Renal pelvis (tissue), 4 donors: ENCODE measurements around the gene CAPN9. TPM values are rescaled to one million over a fixed set of nuclear protein-coding genes. Genes with fewer than 3 reads are reported as not detected.

ENCODE experiments used
- DNase-seq: peaks from one replicate; pipeline ENCODE4 v3.0.0-alpha.2; 2013
- polyA plus RNA-seq, 3 donors: library from polyadenylated mRNA; unstranded; fragments of 120-200 nt; gene quantifications; one replicate each; pipeline ENCODE4 v1.2.1, GENCODE V29; 2013; ENCODE audit not compliant: insufficient read length in 3 of 3

Gene CAPN9
- polyA plus RNA-seq, 3 donors = 1.0 to 1.9 (median 1.1) TPM

DNA sequence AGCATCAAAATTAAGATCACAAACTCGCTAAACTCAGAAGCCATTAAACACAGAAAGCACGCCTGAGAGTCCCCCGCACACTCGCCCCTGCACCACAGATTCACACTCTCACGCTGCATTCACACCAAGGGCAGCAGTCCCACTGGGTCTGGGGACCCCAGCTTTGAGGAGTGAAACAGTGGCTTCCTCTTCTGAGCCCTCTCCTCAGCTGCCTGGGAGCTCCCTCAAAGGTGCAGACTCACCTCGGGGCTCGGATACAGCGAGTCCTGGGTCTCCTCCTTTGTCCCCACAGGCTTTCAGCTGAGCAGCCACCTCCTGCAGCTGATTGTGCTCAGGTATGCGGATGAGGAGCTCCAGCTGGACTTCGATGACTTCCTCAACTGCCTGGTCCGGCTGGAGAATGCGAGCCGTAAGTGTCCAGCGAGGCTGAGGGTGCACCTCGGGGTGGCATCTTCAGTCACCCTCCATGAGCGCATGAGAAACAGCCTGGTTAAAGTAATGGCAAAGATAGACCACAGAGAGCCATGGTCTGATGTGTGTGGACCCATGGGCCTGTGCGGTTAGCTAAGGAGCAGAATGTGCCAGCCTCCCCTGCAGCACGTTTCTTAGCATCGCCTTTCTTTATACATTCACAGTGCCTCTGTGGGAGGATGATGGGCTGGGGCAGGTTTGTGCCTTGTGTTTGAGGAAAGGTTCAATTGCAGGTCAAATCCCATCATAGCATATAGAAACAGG lies 47.9 kb downstream of the CAPN9 start:
- no peak for DNase-seq

DNA sequence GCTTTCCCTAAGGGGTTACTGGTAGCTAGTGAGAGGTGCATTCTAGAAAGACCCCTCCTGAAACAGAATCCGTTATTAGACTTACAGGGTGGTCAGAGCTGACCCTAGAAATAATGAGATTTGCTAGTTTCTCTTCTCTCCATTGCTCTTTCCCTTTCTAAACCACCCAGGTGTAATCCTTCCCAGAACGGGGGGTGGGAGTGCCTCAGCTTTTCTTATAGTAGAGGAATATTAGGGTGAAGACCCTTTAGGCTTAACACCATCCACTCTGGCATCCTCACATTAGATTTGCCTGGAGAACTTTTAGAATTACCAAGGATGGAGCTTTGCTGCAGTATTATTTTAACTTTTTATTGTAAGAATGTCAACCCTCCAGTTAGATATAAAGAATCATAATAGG lies 49.4 kb downstream of the CAPN9 start:
- DNase-seq = no peak

DNA sequence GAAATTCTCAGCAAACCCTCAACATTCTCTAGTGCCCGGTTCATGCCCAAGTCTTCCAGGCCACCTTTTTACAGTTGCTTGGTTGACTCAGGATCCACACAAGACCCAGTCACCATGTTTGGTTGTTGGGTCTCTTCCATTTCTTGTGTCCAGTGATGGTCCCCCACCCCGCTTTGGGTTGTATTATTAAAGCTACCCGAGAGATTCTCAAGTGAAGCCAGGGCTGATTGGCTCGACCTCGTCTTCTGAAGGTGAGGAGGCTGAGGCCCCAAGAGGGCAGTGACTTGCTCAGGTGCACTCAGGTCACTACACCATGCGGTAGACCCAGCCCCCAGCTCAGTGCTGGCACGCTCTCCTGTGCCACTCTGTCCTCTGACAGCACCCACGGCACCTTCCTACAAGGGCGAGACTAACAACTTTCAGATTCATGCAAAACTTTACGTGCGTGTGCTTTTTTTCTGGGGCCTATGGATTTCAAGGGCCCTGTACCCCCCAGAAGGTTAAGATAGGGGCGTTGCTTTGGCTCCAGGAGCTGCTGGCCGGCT lies 50.3 kb downstream of the CAPN9 start:
- no peak for DNase-seq

DNA sequence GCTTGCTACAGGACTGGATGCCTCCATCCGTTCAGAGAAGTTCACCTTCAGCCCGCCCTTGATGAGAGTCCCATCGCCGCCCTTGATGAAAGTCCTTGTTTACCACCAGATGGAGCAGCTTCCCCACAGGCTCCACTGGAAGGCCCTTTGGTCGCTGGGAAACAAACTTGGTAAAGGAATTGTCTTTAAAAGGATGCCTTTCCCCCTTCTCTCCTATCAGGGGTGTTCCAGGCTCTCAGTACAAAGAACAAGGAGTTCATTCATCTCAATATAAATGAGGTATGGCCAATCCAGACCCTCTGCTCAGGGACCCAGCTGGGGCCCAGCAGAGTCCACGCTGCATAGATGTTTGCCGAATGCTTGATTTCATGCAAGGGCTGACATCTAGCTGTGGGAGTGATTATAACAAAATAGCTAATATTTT lies 50.8 kb downstream of the CAPN9 start:
- peak; percentile 60 for DNase-seq

DNA sequence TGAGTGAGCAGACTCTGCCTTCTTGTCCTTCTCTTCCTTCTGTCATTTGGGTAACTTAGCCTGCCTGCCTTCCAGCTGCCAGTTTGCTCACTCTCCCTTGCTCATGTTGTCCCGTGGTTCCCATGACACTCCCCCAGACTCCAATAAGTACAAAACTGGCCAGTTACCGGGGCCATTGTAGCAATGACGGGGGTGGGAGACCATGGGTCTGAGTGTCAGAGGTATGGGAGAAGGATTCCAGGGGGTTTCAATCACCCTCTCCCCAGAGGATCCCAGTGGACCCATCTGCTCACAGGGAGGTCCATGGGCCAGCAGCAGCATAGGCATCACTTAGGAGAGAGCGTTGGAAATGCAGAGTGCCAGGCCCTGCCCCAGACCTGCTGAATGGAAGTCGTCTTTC lies 51.3 kb downstream of the CAPN9 start:
- DNase-seq = no peak

DNA sequence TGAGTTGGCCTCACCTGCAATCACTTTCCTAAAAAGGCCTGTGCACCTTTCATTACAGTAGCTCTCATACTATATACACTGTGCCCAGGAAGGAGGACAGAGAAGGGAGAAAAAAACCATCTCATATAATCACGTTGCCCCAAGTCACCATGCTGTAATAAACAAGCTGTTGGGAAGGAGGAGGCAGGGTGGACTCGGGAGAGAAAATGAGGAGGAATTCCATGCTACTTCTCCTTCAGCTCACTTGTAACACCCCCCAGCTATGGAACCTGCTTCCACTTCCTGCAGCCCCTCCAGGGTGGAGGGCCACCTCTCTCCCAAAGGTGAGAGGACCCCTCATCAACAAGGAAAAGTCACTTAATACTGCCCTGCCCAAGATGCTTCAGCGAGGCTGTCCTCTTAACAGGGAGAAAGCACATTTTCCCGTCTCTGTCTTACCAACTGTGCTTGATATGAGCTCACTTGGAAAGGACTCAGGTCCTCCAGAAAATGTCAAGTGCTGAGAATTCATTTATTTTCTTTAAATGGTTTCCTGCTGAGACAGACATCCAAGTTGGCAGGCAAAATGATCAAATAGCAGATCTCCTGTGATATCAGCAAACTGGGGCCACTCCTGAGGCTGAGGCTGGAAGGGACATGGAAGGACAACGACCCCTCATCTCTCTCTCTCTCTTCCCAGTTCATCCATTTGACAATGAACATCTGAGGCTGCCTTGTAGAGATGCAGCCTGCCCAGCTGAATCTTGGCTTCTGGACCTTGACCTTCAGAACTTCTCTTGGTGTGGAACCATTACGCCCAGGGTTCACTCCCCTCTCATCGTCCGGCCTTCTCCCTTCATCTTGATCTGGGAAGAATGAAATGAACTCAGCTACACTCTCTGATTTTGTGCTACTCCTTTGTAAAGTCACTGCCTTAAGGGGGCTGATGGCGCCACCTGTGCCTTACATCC lies 54.0 kb downstream of the CAPN9 start:
- no peak for DNase-seq

DNA sequence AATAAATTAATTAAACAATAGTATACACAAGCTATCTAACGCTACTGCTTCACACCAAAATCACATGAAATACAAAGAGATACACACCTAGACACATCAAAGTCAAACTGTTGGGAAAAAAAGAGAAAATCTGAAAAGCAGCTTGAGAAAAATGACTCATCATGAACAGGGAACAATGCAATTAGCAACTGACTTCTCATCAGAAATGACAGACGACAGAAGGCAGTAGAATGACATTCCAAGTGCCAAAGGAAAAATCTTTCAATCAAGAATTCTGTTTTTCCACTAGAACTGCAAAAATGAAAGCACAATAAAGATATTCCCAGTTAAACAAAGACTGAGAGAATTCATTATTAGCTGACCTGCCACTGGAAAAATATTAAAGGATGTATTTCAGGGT lies 57.2 kb downstream of the CAPN9 start:
- no peak for DNase-seq

- DNase-seq = no peak
Measured at GRCh38 chr1:230806552-230806951, 59.4 kb downstream of the CAPN9 start.

- no peak for DNase-seq
Measured at GRCh38 chr1:230807029-230807428, 59.8 kb downstream of the CAPN9 start.

DNA sequence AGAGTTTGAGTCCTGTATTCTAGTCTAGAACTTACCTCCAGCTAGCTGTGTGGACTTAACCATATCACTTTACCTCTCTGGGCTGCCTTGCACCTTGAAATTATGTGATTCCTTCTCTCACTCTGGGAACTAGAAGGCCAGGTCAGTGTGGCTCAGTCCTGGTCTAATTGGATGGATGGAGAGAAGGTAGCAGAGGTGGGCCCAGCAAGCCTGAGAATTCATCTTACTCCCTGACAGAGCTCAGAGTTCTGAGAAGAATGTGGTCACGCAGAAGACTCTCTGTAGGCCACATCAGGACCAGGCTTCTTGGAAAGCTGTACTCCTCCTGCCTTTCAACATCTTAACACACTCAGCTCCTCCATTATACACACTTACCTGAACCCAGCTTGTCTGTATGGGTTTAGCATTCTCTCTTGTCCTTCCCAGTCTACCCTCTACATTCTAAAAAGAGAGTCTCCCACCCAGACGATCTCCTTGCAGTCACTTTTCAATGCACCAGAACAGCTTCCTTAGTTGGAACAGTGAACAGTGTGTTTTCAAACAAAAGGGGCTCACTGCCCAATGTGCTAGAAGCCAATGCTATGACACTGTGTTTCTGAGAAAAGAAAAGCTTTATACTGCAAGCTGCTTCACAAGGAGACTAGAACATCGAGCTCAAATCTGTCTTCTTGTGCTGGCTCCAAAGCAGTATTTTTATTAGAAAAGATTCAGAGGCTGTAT lies 60.5 kb downstream of the CAPN9 start:
- DNase-seq = no peak

GRCh38 chr1:230808281-230808872 lies 61.2 kb downstream of the CAPN9 start:
- DNase-seq = no peak

DNA sequence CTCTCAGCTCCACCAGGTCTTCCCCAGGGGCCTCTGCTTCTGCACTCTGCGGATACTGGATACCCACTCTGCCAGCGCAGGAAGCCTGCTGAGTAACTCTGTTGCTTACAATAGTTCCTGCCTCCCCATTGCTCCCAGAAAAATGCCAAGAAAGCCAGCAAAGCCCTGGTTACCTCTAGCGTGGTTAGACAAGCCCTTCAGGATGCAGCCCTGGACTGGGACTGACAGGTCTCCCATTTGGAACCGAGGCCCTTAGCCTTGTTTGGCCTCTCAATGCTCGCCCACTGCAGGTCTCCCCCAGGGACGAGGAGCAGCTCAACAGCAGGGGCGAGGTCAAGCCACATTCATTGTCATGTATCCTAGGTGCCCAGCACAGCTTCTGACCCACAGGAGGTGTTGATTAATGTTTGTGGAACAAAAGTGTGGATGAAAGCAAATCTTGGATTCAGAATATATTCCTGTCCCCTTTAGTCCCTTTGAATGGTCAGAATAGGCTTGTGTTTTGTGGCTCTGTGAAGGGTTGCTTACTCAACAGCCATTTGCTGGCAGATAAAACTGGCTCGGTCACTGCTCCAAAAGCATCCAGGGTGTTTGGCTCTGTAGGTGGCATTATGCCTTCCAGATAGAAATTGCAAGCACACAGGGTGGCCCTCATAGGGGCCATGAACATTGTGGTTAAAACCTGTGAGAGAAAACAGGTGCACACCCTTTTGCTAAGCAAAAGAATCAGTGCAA lies 62.2 kb downstream of the CAPN9 start:
- no peak for DNase-seq

- DNase-seq = no peak
Measured at GRCh38 chr1:230812568-230812967, 65.4 kb downstream of the CAPN9 start.

DNA sequence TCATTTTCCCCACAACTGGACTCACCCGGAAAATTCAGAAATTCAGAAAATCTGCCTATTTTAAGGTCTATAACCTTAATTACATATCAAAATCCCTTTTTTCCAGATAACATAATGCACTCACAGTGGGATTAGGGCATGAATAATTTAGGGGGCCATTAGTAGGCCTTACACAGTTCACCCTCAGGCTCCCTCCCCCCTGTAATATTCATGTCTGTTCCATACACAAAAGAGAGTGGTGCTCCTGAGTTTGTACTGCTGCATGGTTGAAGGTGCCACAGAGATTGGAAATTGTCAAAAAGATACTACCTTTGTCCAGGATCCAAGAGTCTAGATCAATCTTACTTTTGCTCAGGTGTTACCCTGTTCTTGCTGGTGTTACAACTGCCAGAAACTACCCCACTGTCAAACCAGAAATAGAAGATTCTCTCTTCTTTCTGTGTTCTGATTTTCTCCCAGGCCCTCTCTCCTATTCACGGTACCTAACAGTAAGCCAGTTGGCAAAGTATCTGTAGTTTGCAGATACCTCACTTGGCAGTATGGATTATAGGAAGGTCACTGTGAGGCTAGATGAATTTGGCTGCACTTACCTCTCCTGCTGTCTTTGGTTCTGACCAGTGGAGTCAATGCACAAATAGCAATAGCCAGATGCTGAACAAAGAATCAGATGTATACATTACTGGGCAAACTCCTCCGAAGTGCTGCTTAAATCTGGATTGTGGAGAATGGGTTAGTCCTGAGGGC lies 67.9 kb downstream of the CAPN9 start:
- no peak for DNase-seq

- no peak for DNase-seq
Measured at GRCh38 chr1:230816018-230816417, 68.8 kb downstream of the CAPN9 start.

GRCh38 chr1:230818367-230818766 lies 71.2 kb downstream of the CAPN9 start:
- no peak for DNase-seq

DNA sequence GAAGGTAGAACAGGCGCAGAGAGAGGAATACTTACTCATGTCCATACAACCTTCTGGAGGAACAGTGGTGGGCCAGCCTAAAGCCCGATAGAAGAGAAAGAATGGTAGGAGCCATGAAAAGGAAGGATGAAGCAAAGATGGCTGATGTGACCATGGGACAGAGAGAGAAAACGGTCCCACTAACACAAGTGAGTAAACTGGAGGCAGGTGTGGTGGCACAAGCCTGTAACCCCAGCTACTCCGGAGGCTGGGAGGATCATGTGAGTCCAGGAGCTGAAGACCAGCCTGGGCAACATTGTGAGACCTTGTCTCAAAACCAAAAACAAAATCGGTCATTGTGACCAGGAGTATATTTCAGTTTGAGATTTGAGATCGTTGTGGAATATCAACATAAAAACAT lies 71.7 kb downstream of the CAPN9 start:
- no peak for DNase-seq

DNA sequence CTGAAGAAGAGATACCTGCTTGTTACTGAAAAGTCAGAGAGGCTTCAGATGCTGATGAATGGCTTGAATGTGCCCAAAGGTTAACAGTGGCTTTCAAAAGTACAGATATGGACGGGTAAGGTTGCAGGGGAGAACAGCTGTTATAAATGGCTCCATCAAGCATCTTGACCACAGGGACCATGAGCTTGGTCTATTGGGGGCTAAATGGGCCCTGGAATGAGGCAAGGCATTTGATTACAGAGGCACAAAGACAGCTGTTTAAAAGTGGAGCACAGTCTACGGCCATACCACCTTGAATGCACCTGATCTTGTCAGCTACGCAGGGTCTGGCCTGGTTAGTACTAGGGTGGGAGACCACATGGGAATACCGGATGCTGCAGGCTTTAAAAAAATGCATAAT lies 72.8 kb downstream of the CAPN9 start:
- no peak for DNase-seq

DNA sequence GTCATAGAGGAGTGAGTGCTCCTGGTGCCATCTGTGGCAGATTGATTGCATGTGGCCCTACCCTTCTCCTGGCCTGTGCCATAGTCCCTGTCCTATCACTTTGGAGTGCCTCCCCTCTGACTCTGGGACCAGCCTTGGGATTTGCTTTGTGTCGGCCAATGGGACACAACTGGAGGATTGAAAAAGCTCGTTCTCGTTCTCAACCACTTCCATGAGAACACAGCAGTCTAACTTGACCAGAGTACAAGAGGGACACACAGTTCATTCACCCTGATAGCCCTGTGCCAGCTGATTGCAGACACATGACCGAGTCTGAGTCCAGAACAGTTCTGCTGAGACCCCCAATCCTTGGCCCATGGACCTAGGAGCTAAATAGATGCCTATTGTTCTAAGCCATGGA lies 73.4 kb downstream of the CAPN9 start:
- DNase-seq = no peak

DNA sequence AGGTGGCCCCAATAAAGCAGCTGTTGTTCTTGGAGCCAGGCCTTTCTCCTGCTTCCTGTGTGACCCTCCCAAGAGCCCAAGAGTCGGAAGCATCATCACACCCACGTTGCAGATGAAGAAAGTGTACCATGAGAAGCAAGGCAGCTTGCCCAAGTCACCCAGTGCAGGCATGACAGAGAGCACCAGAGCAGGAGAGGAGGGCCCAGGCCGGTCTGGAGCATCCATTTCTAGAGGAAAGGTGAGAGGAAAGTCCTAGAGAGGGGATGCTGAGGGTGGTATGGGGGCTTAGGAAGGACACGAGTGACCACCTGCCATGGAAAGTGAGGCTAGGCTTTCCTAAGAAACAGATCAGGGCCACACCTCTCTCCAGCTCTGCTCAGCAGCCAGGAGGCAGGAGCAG lies 74.2 kb downstream of the CAPN9 start:
- DNase-seq = no peak
